HepG2 (cell line): ENCODE results near the gene DDX39B. TPM values are rescaled to one million over a fixed set of nuclear protein-coding genes. Genes with fewer than 3 reads are reported as not detected.

ENCODE experiments used
- ATAC-seq: fragments of 200-7000 bp; cut with Tn5 transposase; 3 replicates; pipeline ENCODE4 v1.9.1; 2020; ENCODE audit warnings: mild to moderate bottlenecking, moderate library complexity
- BruUV-seq: library from RNA; stranded (reverse); fragments of 400-500 nt; replicated peaks from 2 replicates; lab custom pipeline; 2021; lab: Mats Ljungman, UMichigan
- CTCF ChIA-PET: fragments of 300-600 bp; formaldehyde crosslinking; extraction: SDS; loops from one replicate; lab custom pipeline; 2021; ENCODE audit warnings: low total read pairs, inconsistent platforms, low intra/inter-chr PET ratio; lab: Yijun Ruan, JAX
- POLR2A ChIA-PET: fragments of 350-600 bp; sonication (Branson Sonifier 250); formaldehyde crosslinking; loops from one replicate; lab custom pipeline; 2020; ENCODE audit warnings: antibody characterized with exemption, inconsistent platforms; lab: Yijun Ruan, JAX
- DNase-seq: peaks from one replicate; pipeline ENCODE4 v3.0.0-alpha.2; 2015; ENCODE audit warnings: low spot score
- FAIRE-seq: peaks from 3 replicates; lab custom pipeline; 2011; peaks lifted over from hg19 to GRCh38; lab: Jason Lieb, UNC
- H2AFZ ChIP-seq: one replicate; pipeline ENCODE4 v1.6.1; 2011; ENCODE audit warnings: low read length, inconsistent platforms
- H3K27ac ChIP-seq: fragments of 300-600 bp; 3 replicates; pipeline ENCODE4 v1.8.0; 2011; ENCODE audit warnings: mixed run types, mild to moderate bottlenecking, mixed read lengths, low read length, inconsistent platforms; ENCODE audit not compliant: insufficient read depth; ENCODE audit errors: extremely low read length
- H3K27me3 ChIP-seq, 2 experiments: fragments of 200-600 bp in 1 of 2; 2 replicates in 1 of 2; 3 replicates in 1 of 2; pipeline versions ENCODE4 v1.6.0 to v1.8.0; 2011; ENCODE audit warnings: low read length in 2 of 2, mild to moderate bottlenecking in 2 of 2, moderate library complexity in 2 of 2, inconsistent platforms in 1 of 2; ENCODE audit not compliant: insufficient read depth in 2 of 2, control insufficient read depth in 1 of 2
- H3K36me3 ChIP-seq, 2 experiments: fragments of 200-600 bp in 1 of 2; replicated peaks in 1 of 2; 2 replicates in 1 of 2; 3 replicates in 1 of 2; pipeline versions ENCODE4 v1.5.1 to v1.8.0; 2011; ENCODE audit warnings: low read length in 2 of 2, inconsistent platforms in 1 of 2; ENCODE audit not compliant: insufficient read depth in 2 of 2, control insufficient read depth in 1 of 2
- H3K4me1 ChIP-seq: 2 replicates; pipeline ENCODE4 v1.5.1; 2012; ENCODE audit warnings: low read length, inconsistent platforms; ENCODE audit not compliant: insufficient read depth
- H3K4me2 ChIP-seq: 2 replicates; pipeline ENCODE4 v1.6.0; 2011; ENCODE audit warnings: low read depth, low read length, inconsistent platforms
- H3K4me3 ChIP-seq, 3 experiments: fragments of 200-600 bp in 1 of 3; sonication (generic), shearing (Covaris generic) in 1 of 3; replicated peaks in 1 of 3; 2 replicates each; pipeline ENCODE4 v1.5.1; 2011 to 2016; ENCODE audit warnings: low read length in 3 of 3, inconsistent platforms in 2 of 3, low read depth in 2 of 3, mild to moderate bottlenecking in 2 of 3, control low read depth in 1 of 3, mixed read lengths in 1 of 3; ENCODE audit not compliant: insufficient read depth in 1 of 3
- H3K79me2 ChIP-seq: one replicate; pipeline ENCODE4 v1.6.1; 2011; ENCODE audit warnings: low read length, inconsistent platforms; ENCODE audit not compliant: insufficient read depth
- H3K9ac ChIP-seq: 2 replicates; pipeline ENCODE4 v1.6.0; 2011; ENCODE audit warnings: mild to moderate bottlenecking, low read depth, low read length, inconsistent platforms; ENCODE audit not compliant: insufficient read depth
- H3K9me3 ChIP-seq: 2 replicates; pipeline ENCODE4 v1.5.1; 2012; ENCODE audit warnings: mild to moderate bottlenecking, low read length
- H4K20me1 ChIP-seq: 2 replicates; pipeline ENCODE4 v1.6.0; 2011; ENCODE audit warnings: inconsistent platforms, mild to moderate bottlenecking, low read length, moderate library complexity; ENCODE audit not compliant: insufficient read depth
- ATF7 ChIP-seq, 2 experiments: fragments of 450-650 bp in 1 of 2; sonication (generic) in 1 of 2; formaldehyde crosslinking in 1 of 2; IDR thresholded peaks; 2 replicates each; pipeline versions ENCODE4 v1.4.0 to v1.6.1; 2016 to 2020; ENCODE audit warnings: antibody characterized with exemption in 1 of 2, mild to moderate bottlenecking in 1 of 2, missing genetic modification reagents in 1 of 2
- BORCS8-MEF2B ChIP-seq: sonication (generic); formaldehyde crosslinking; IDR thresholded peaks from 2 replicates; pipeline ENCODE4 v1.8.0; 2022; ENCODE audit warnings: mild to moderate bottlenecking, missing genetic modification reagents
- ZNF17 ChIP-seq: sonication (generic); formaldehyde crosslinking; IDR thresholded peaks from 2 replicates; pipeline ENCODE4 v1.5.0; 2020; ENCODE audit warnings: mild to moderate bottlenecking, missing genetic modification reagents
- WGBS: methylation state at CpG from one replicate; pipeline ENCODE4 v1.1.6; 2017; ENCODE audit warnings: low lambda C conversion rate; 5-methylcytosine and 5-hydroxymethylcytosine counted together
- in situ Hi-C: cut with HindIII; loops from 2 replicates; pipeline ENCODE4 v1.10.0; 2017; ENCODE audit warnings: low pct_unique_long_range_greater_than_20kb; ENCODE audit not compliant: extremely low pct_ligation_motif_present
- intact Hi-C: fragments of 100-400 bp; cut with micrococcal nuclease; formaldehyde crosslinking; loops from one replicate; pipeline ENCODE4 v1.10.0; 2022; ENCODE audit not compliant: unreplicated experiment
- polyA plus RNA-seq, 8 experiments: library from polyadenylated mRNA; depleted of rRNA in 3 of 8; stranded (reverse) in 7 of 8; unstranded in 1 of 8; fragments of >200 nt; fragmentation: Illumina TruSeq in 4 of 8; extraction: Trizol in 4 of 8; gene quantifications; 2 replicates each; pipeline versions ENCODE4 v1.2.1 to v1.2.3, GENCODE V29; 2011 to 2016; ENCODE audit warnings: low read depth in 4 of 8, missing spikeins in 1 of 8, mixed read lengths in 1 of 8; ENCODE audit not compliant: insufficient read depth in 1 of 8
- total RNA-seq, 5 experiments: library from RNA; depleted of rRNA; stranded (reverse); fragments of >200 nt; fragmentation: Illumina TruSeq; extraction: Trizol; gene quantifications; 2 replicates each; pipeline ENCODE4 v1.2.3, GENCODE V29; 2016; ENCODE audit warnings: low read depth in 1 of 5
- TF ChIP-seq, protein P1 (sequence below): conservative IDR thresholded peaks from 2 replicates; pipeline ENCODE4 v1.6.1; 2018; ENCODE audit warnings: missing genetic modification reagents

The DDX39B gene
- total and polyA plus RNA-seq, 2 of the 13 experiments (the other 11 are each of a cell fraction or from before 2014, with no cell fraction given) = 570 to 678 TPM

DNA sequence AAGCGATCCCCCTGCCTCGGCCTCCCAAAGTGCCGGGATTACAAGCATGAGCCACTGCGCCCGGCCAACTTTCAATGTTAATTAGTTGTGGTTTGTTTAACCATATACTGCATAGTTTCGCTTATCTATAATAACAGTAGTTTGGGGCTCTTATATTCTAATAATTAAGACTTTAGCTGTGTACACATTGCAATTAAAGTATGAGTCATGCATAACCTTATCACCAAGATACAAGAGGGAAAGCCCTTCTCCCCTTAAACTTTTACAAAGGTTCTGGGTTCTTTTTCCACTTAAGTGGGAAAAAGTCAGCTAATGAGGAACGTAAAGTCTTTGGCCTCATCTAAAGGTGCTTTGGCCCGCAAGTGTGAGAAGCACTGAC lies 16.3 kb downstream of the DDX39B start:
- Histone ChIP-seq H3K4me1 (peaks cover 47% of the 10 kb centered on the region), H3K4me3 (0 out of 6 replicates have a peak overlapping the region, but pooled peaks of 1 of the 3 experiments have one; percentile 8), H4K20me1 (peaks cover 10% of the 10 kb centered on the region; the same call in 1 of the 2 replicates), H3K27ac (no peak overlapping the region), H2AFZ (no peak overlapping the region), H3K9ac (no peak overlapping the region), H3K36me3 (peaks cover 7 to 9% of the 10 kb centered on the region in 2 experiments; a peak in 4 of 5 replicates), H3K79me2 (no peaks in the 10 kb centered on the region), H3K9me3 (no peaks in the 10 kb centered on the region), H3K4me2 (0 out of 2 replicates have a peak overlapping the region, but pooled peaks have one; percentile 23), H3K27me3 (no peaks in the 10 kb centered on the region)
- no peak for FAIRE-seq
- in situ Hi-C loops (loop anchor here (5.0 kb wide), 1 partner anchor 33 kb away; no protein-coding TSS in a partner anchor), intact Hi-C loops (no loop called here)
- DNase-seq = no peak
- CTCF ChIA-PET = no interaction called here
- ATAC-seq = no peak
- WGBS = 56% methylated on average over 8 of the region's 8 CpGs
- TF ChIP-seq BORCS8-MEF2B (CRISPR knock-in tag) = peak; percentile 13; the same call in 1 of the 2 replicates
- TF ChIP-seq, protein P1, sequence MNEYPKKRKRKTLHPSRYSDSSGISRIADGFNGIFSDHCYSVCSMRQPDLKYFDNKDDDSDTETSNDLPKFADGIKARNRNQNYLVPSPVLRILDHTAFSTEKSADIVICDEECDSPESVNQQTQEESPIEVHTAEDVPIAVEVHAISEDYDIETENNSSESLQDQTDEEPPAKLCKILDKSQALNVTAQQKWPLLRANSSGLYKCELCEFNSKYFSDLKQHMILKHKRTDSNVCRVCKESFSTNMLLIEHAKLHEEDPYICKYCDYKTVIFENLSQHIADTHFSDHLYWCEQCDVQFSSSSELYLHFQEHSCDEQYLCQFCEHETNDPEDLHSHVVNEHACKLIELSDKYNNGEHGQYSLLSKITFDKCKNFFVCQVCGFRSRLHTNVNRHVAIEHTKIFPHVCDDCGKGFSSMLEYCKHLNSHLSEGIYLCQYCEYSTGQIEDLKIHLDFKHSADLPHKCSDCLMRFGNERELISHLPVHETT (CRISPR knock-in tag) = no peak
- POLR2A ChIA-PET = interaction anchor here (1.1 to 8.3 kb wide), 3 partner anchors 16 to 126 kb away, joined by 3 to 123 read pairs (median 3); partner anchors contain the start of gene DDX39B
- no TSS peak for BruUV-seq

DNA sequence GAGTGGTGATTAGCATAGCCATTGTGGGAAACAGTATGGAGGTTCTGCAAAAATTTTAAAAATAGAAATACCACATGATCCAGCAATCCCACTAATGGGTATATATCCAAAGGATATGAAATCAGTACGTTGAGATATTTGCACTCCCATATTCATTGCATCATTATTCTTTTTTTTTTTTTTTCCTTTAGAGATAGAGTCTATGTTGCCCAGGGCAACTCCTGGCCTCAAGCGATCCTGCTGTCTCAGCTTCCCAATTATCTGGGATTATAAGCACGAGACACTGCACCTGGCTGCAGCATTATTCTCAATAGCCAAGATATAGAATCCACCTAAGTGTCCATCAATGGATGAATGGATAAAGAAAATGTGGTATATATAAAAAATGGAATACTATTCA lies 20.0 kb downstream of the DDX39B start:
- POLR2A ChIA-PET = no interaction called here
- in situ Hi-C loops = no loop called here
- Histone ChIP-seq H2AFZ (no peak overlapping the region), H3K4me3 (no peak overlapping the region), H3K36me3 (no peaks in the 10 kb centered on the region), H3K27ac (no peak overlapping the region), H3K9ac (no peak overlapping the region), H4K20me1 (no peaks in the 10 kb centered on the region), H3K4me1 (peaks cover 14% of the 10 kb centered on the region), H3K27me3 (peaks cover 3 to 4% of the 10 kb centered on the region in 2 experiments; a peak in 1 of 5 replicates), H3K9me3 (no peaks in the 10 kb centered on the region), H3K4me2 (no peak overlapping the region), H3K79me2 (no peaks in the 10 kb centered on the region)
- CTCF ChIA-PET = no interaction called here
- DNase-seq (no peak), ATAC-seq (no peak), FAIRE-seq (no peak)
- intact Hi-C loops = no loop called here
- 19% methylated on average over 3 of the region's 3 CpGs for WGBS
- TF ChIP-seq ATF7 (IDR thresholded peaks at IDR 0.05) (0 out of 2 replicates have a peak, but pooled peaks have one; percentile 6), ATF7 (CRISPR knock-in tag; IDR thresholded peaks at IDR 0.05) (no peak), ZNF17 (no peak)
- no TSS peak for BruUV-seq
